Measurements from ENCODE around the gene BOLA1. TPM values are rescaled to one million over a fixed set of nuclear protein-coding genes. Genes with fewer than 3 reads are reported as not detected.
A peak's percentile ranks its signal among the peaks of the same experiment; 100 is the strongest.
"Not testable (repeated sequence)": the region's sequence is repeated elsewhere in the genome, so short reads cannot be mapped to it uniquely, and the experiment has no call there.

Gene BOLA1
- total RNA-seq, 1 donor from 2014 or later = 6.3 TPM

GRCh38 chr1:149938668-149939003 is 39.3 kb downstream of the BOLA1 start:
- peak overlapping the region; percentile 65 to 75 (median 71) for H3K9ac ChIP-seq (ENCODE audit: low read depth in 1 of 3, low read length in 3 of 3)
- H3K9me3 ChIP-seq (ENCODE audit: control insufficient read depth in 3 of 3, low read length in 3 of 3); H3K36me3 ChIP-seq (ENCODE audit: control insufficient read depth in 3 of 3, insufficient read depth in 3 of 3, low read length in 3 of 3); H3K27me3 ChIP-seq (ENCODE audit: control insufficient read depth in 3 of 3, insufficient read depth in 3 of 3, low read length in 3 of 3): not testable (repeated sequence)
- H3K4me1 ChIP-seq (ENCODE audit: control insufficient read depth in 3 of 3, insufficient read depth in 3 of 3, low read length in 3 of 3) = peaks cover 30 to 51% (median 40%) of the 10 kb centered on the region in 3 donors
- peak overlapping the region; percentile 53 to 70 (median 59) for H3K4me3 ChIP-seq (ENCODE audit: low read length in 3 of 3)
- peak overlapping the region; percentile 93 for H3K27ac ChIP-seq (ENCODE audit: low read depth, low read length)

GRCh38 chr1:149940427-149940826 is 41.1 kb downstream of the BOLA1 start:
- no peaks in the 10 kb centered on the region for H3K27me3 ChIP-seq (ENCODE audit: control insufficient read depth in 3 of 3, insufficient read depth in 3 of 3, low read length in 3 of 3)
- peak overlapping the region; percentile 93 for H3K27ac ChIP-seq (ENCODE audit: low read depth, low read length)
- H3K4me3 ChIP-seq (ENCODE audit: low read length in 3 of 3) = no peak overlapping the region
- peaks cover 30 to 43% (median 31%) of the 10 kb centered on the region in 3 donors for H3K4me1 ChIP-seq (ENCODE audit: control insufficient read depth in 3 of 3, insufficient read depth in 3 of 3, low read length in 3 of 3)
- no peak overlapping the region for H3K9ac ChIP-seq (ENCODE audit: low read depth in 1 of 3, low read length in 3 of 3)
- H3K9me3 ChIP-seq (ENCODE audit: control insufficient read depth in 3 of 3, low read length in 3 of 3) = no peaks in the 10 kb centered on the region
- H3K36me3 ChIP-seq (ENCODE audit: control insufficient read depth in 3 of 3, insufficient read depth in 3 of 3, low read length in 3 of 3) = peaks cover 18 to 20% (median 19%) of the 10 kb centered on the region in 3 donors

- no peak overlapping the region for H3K4me3 ChIP-seq (ENCODE audit: low read length in 3 of 3)
- H3K9me3 ChIP-seq (ENCODE audit: control insufficient read depth in 3 of 3, low read length in 3 of 3) = no peaks in the 10 kb centered on the region
- peaks cover 18 to 23% (median 22%) of the 10 kb centered on the region in 3 donors for H3K36me3 ChIP-seq (ENCODE audit: control insufficient read depth in 3 of 3, insufficient read depth in 3 of 3, low read length in 3 of 3)
- H3K9ac ChIP-seq (ENCODE audit: low read depth in 1 of 3, low read length in 3 of 3) = no peak overlapping the region
- no peak overlapping the region for H3K27ac ChIP-seq (ENCODE audit: low read depth, low read length)
- no peaks in the 10 kb centered on the region for H3K27me3 ChIP-seq (ENCODE audit: control insufficient read depth in 3 of 3, insufficient read depth in 3 of 3, low read length in 3 of 3)
- peaks cover 18 to 27% (median 21%) of the 10 kb centered on the region in 3 donors for H3K4me1 ChIP-seq (ENCODE audit: control insufficient read depth in 3 of 3, insufficient read depth in 3 of 3, low read length in 3 of 3)
Observed at GRCh38 chr1:149942207-149942606, 42.8 kb downstream of the BOLA1 start.

- Histone ChIP-seq H3K27me3 (ENCODE audit: control insufficient read depth in 3 of 3, insufficient read depth in 3 of 3, low read length in 3 of 3) (no peaks in the 10 kb centered on the region), H3K4me3 (ENCODE audit: low read length in 3 of 3) (no peak overlapping the region), H3K27ac (ENCODE audit: low read depth, low read length) (no peak overlapping the region), H3K4me1 (ENCODE audit: control insufficient read depth in 3 of 3, insufficient read depth in 3 of 3, low read length in 3 of 3) (peaks cover 11 to 20% (median 14%) of the 10 kb centered on the region in 3 donors), H3K9me3 (ENCODE audit: control insufficient read depth in 3 of 3, low read length in 3 of 3) (no peaks in the 10 kb centered on the region), H3K36me3 (ENCODE audit: control insufficient read depth in 3 of 3, insufficient read depth in 3 of 3, low read length in 3 of 3) (peaks cover 18 to 23% (median 22%) of the 10 kb centered on the region in 3 donors), H3K9ac (ENCODE audit: low read depth in 1 of 3, low read length in 3 of 3) (no peak overlapping the region)
Observed at GRCh38 chr1:149942885-149943284, 43.5 kb downstream of the BOLA1 start.

- Histone ChIP-seq H3K27me3 (ENCODE audit: control insufficient read depth in 3 of 3, insufficient read depth in 3 of 3, low read length in 3 of 3) (no peaks in the 10 kb centered on the region), H3K9me3 (ENCODE audit: control insufficient read depth in 3 of 3, low read length in 3 of 3) (no peaks in the 10 kb centered on the region), H3K9ac (ENCODE audit: low read depth in 1 of 3, low read length in 3 of 3) (no peak overlapping the region), H3K27ac (ENCODE audit: low read depth, low read length) (no peak overlapping the region), H3K4me1 (ENCODE audit: control insufficient read depth in 3 of 3, insufficient read depth in 3 of 3, low read length in 3 of 3) (peaks cover 0 to 2% (median 0%) of the 10 kb centered on the region in 3 donors), H3K36me3 (ENCODE audit: control insufficient read depth in 3 of 3, insufficient read depth in 3 of 3, low read length in 3 of 3) (peaks cover 32 to 40% (median 37%) of the 10 kb centered on the region in 3 donors), H3K4me3 (ENCODE audit: low read length in 3 of 3) (no peak overlapping the region)
Observed at GRCh38 chr1:149945206-149945605, 45.8 kb downstream of the BOLA1 start.

- no peak overlapping the region for H3K27ac ChIP-seq (ENCODE audit: low read depth, low read length)
- H3K36me3 ChIP-seq (ENCODE audit: control insufficient read depth in 3 of 3, insufficient read depth in 3 of 3, low read length in 3 of 3) = peaks cover 17 to 26% (median 22%) of the 10 kb centered on the region in 3 donors
Observed at GRCh38 chr1:149949911-149950310, 50.5 kb downstream of the BOLA1 start.

More at GRCh38 chr1:149949911-149950310, 50.5 kb downstream of the BOLA1 start:
- Histone ChIP-seq H3K4me3 (ENCODE audit: low read length in 3 of 3) (no peak overlapping the region), H3K9ac (ENCODE audit: low read depth in 1 of 3, low read length in 3 of 3) (no peak overlapping the region), H3K9me3 (ENCODE audit: control insufficient read depth in 3 of 3, low read length in 3 of 3) (no peaks in the 10 kb centered on the region), H3K27me3 (ENCODE audit: control insufficient read depth in 3 of 3, insufficient read depth in 3 of 3, low read length in 3 of 3) (no peaks in the 10 kb centered on the region), H3K4me1 (ENCODE audit: control insufficient read depth in 3 of 3, insufficient read depth in 3 of 3, low read length in 3 of 3) (no peaks in the 10 kb centered on the region)

Other genes starting within 250 kb of the BOLA1 start
- gene FCGR1A, start 116.9 kb upstream of the BOLA1 start, total RNA-seq = 5.2 TPM
- 2.1 TPM for gene SV2A, start 18.3 kb downstream of the BOLA1 start, total RNA-seq
- 8.4 TPM for gene SF3B4, start 28.2 kb downstream of the BOLA1 start, total RNA-seq
- 6.8 TPM for gene MTMR11, start 37.3 kb downstream of the BOLA1 start, total RNA-seq
- gene OTUD7B, start 111.2 kb downstream of the BOLA1 start, total RNA-seq = 15.7 TPM
- gene VPS45, start 168.2 kb downstream of the BOLA1 start, total RNA-seq = 41.2 TPM